HepG2 (cell line): ENCODE measurements around the gene PIGN. TPM values are rescaled to one million over a fixed set of nuclear protein-coding genes. Genes with fewer than 3 reads are reported as not detected.
A peak's percentile ranks its signal among the peaks of the same experiment; 100 is the strongest.

Experiments
- ATAC-seq: fragments of 200-7000 bp; cut with Tn5 transposase; 3 replicates; pipeline ENCODE4 v1.9.1; 2020; ENCODE audit warnings: mild to moderate bottlenecking, moderate library complexity
- BruUV-seq: library from RNA; stranded (reverse); fragments of 400-500 nt; replicated peaks from 2 replicates; lab custom pipeline; 2021; lab: Mats Ljungman, UMichigan
- CTCF ChIA-PET: fragments of 300-600 bp; formaldehyde crosslinking; extraction: SDS; loops from one replicate; lab custom pipeline; 2021; ENCODE audit warnings: low total read pairs, inconsistent platforms, low intra/inter-chr PET ratio; lab: Yijun Ruan, JAX
- POLR2A ChIA-PET: fragments of 350-600 bp; sonication (Branson Sonifier 250); formaldehyde crosslinking; loops from one replicate; lab custom pipeline; 2020; ENCODE audit warnings: antibody characterized with exemption, inconsistent platforms; lab: Yijun Ruan, JAX
- DNase-seq: peaks from one replicate; pipeline ENCODE4 v3.0.0-alpha.2; 2015; ENCODE audit warnings: low spot score
- FAIRE-seq: peaks from 3 replicates; lab custom pipeline; 2011; peaks lifted over from hg19 to GRCh38; lab: Jason Lieb, UNC
- H2AFZ ChIP-seq: one replicate; pipeline ENCODE4 v1.6.1; 2011; ENCODE audit warnings: low read length, inconsistent platforms
- H3K27ac ChIP-seq: fragments of 300-600 bp; 3 replicates; pipeline ENCODE4 v1.8.0; 2011; ENCODE audit warnings: mixed run types, mild to moderate bottlenecking, mixed read lengths, low read length, inconsistent platforms; ENCODE audit not compliant: insufficient read depth; ENCODE audit errors: extremely low read length
- H3K27me3 ChIP-seq, 2 experiments: fragments of 200-600 bp in 1 of 2; 2 replicates in 1 of 2; 3 replicates in 1 of 2; pipeline versions ENCODE4 v1.6.0 to v1.8.0; 2011; ENCODE audit warnings: low read length in 2 of 2, mild to moderate bottlenecking in 2 of 2, moderate library complexity in 2 of 2, inconsistent platforms in 1 of 2; ENCODE audit not compliant: insufficient read depth in 2 of 2, control insufficient read depth in 1 of 2
- H3K36me3 ChIP-seq, 2 experiments: fragments of 200-600 bp in 1 of 2; replicated peaks in 1 of 2; 2 replicates in 1 of 2; 3 replicates in 1 of 2; pipeline versions ENCODE4 v1.5.1 to v1.8.0; 2011; ENCODE audit warnings: low read length in 2 of 2, inconsistent platforms in 1 of 2; ENCODE audit not compliant: insufficient read depth in 2 of 2, control insufficient read depth in 1 of 2
- H3K4me1 ChIP-seq: 2 replicates; pipeline ENCODE4 v1.5.1; 2012; ENCODE audit warnings: low read length, inconsistent platforms; ENCODE audit not compliant: insufficient read depth
- H3K4me2 ChIP-seq: 2 replicates; pipeline ENCODE4 v1.6.0; 2011; ENCODE audit warnings: low read depth, low read length, inconsistent platforms
- H3K4me3 ChIP-seq, 3 experiments: fragments of 200-600 bp in 1 of 3; sonication (generic), shearing (Covaris generic) in 1 of 3; replicated peaks in 1 of 3; 2 replicates each; pipeline ENCODE4 v1.5.1; 2011 to 2016; ENCODE audit warnings: low read length in 3 of 3, inconsistent platforms in 2 of 3, low read depth in 2 of 3, mild to moderate bottlenecking in 2 of 3, control low read depth in 1 of 3, mixed read lengths in 1 of 3; ENCODE audit not compliant: insufficient read depth in 1 of 3
- H3K79me2 ChIP-seq: one replicate; pipeline ENCODE4 v1.6.1; 2011; ENCODE audit warnings: low read length, inconsistent platforms; ENCODE audit not compliant: insufficient read depth
- H3K9ac ChIP-seq: 2 replicates; pipeline ENCODE4 v1.6.0; 2011; ENCODE audit warnings: mild to moderate bottlenecking, low read depth, low read length, inconsistent platforms; ENCODE audit not compliant: insufficient read depth
- H3K9me3 ChIP-seq: 2 replicates; pipeline ENCODE4 v1.5.1; 2012; ENCODE audit warnings: mild to moderate bottlenecking, low read length
- H4K20me1 ChIP-seq: 2 replicates; pipeline ENCODE4 v1.6.0; 2011; ENCODE audit warnings: inconsistent platforms, mild to moderate bottlenecking, low read length, moderate library complexity; ENCODE audit not compliant: insufficient read depth
- CSRNP1 ChIP-seq: sonication (generic); formaldehyde crosslinking; IDR thresholded peaks from 2 replicates; pipeline ENCODE4 v1.8.1; 2023; ENCODE audit warnings: mild to moderate bottlenecking, missing genetic modification reagents
- FOXP1 ChIP-seq, 2 experiments: fragments of 450-650 bp in 1 of 2; IDR thresholded peaks; 2 replicates each; pipeline ENCODE4 v1.6.1; 2017 to 2018; ENCODE audit warnings: antibody characterized with exemption in 1 of 2
- MAFK ChIP-seq, 2 experiments: IDR thresholded peaks in 1 of 2; conservative IDR thresholded peaks in 1 of 2; 2 replicates each; pipeline ENCODE4 v1.6.1; 2011; ENCODE audit warnings: improper control_type of control experiment in 2 of 2, low read length in 2 of 2
- RFX5 ChIP-seq: IDR thresholded peaks from 2 replicates; pipeline ENCODE4 v1.6.1; 2011; ENCODE audit warnings: low read depth, low read length, improper control_type of control experiment
- SKI ChIP-seq: fragments of 450-650 bp; IDR thresholded peaks from one replicate; pipeline ENCODE4 v1.6.1; 2018; ENCODE audit warnings: mild to moderate bottlenecking; ENCODE audit not compliant: partially characterized antibody
- THAP9 ChIP-seq: sonication (generic); formaldehyde crosslinking; IDR thresholded peaks from 2 replicates; pipeline ENCODE4; 2020; ENCODE audit warnings: missing genetic modification reagents, mild to moderate bottlenecking, borderline replicate concordance
- ZNF326 ChIP-seq: sonication (generic); formaldehyde crosslinking; IDR thresholded peaks from 2 replicates; pipeline ENCODE4 v1.4.0; 2020; ENCODE audit warnings: missing genetic modification reagents, borderline replicate concordance
- ZNF503 ChIP-seq: sonication (generic); formaldehyde crosslinking; IDR thresholded peaks from 2 replicates; pipeline ENCODE4 v1.4.0; 2020; ENCODE audit warnings: missing genetic modification reagents
- WGBS: methylation state at CpG from one replicate; pipeline ENCODE4 v1.1.6; 2017; ENCODE audit warnings: low lambda C conversion rate; 5-methylcytosine and 5-hydroxymethylcytosine counted together
- in situ Hi-C: cut with HindIII; loops from 2 replicates; pipeline ENCODE4 v1.10.0; 2017; ENCODE audit warnings: low pct_unique_long_range_greater_than_20kb; ENCODE audit not compliant: extremely low pct_ligation_motif_present
- intact Hi-C: fragments of 100-400 bp; cut with micrococcal nuclease; formaldehyde crosslinking; loops from one replicate; pipeline ENCODE4 v1.10.0; 2022; ENCODE audit not compliant: unreplicated experiment
- polyA plus RNA-seq, 8 experiments: library from polyadenylated mRNA; depleted of rRNA in 3 of 8; stranded (reverse) in 7 of 8; unstranded in 1 of 8; fragments of >200 nt; fragmentation: Illumina TruSeq in 4 of 8; extraction: Trizol in 4 of 8; gene quantifications; 2 replicates each; pipeline versions ENCODE4 v1.2.1 to v1.2.3, GENCODE V29; 2011 to 2016; ENCODE audit warnings: low read depth in 4 of 8, missing spikeins in 1 of 8, mixed read lengths in 1 of 8; ENCODE audit not compliant: insufficient read depth in 1 of 8
- total RNA-seq, 5 experiments: library from RNA; depleted of rRNA; stranded (reverse); fragments of >200 nt; fragmentation: Illumina TruSeq; extraction: Trizol; gene quantifications; 2 replicates each; pipeline ENCODE4 v1.2.3, GENCODE V29; 2016; ENCODE audit warnings: low read depth in 1 of 5

PIGN gene
- total and polyA plus RNA-seq, 2 of the 13 experiments (the other 11 are each of a cell fraction or from before 2014, with no cell fraction given), result 15.5 to 33.6 TPM

- TF ChIP-seq ZNF503 (CRISPR knock-in tag), result no peak
- TF ChIP-seq ZNF326 (CRISPR knock-in tag), result no peak
- TF ChIP-seq THAP9, result no peak
- no peak for TF ChIP-seq SKI
- no peak for TF ChIP-seq FOXP1 (IDR thresholded peaks at IDR 0.05)
- no peak for TF ChIP-seq FOXP1 (CRISPR knock-in tag; IDR thresholded peaks at IDR 0.05)
- no peak for TF ChIP-seq CSRNP1 (CRISPR knock-in tag)
Measured at GRCh38 chr18:62164310-62164709, 22.5 kb downstream of the PIGN start (continued).

- BruUV-seq, result no TSS peak
- H3K79me2 ChIP-seq, result no peaks in the 10 kb centered on the region
- H3K4me2 ChIP-seq, result no peak overlapping the region
- no peak overlapping the region for H2AFZ ChIP-seq
- WGBS, result 95% methylated on average over 1 of the region's 1 CpG
- H3K4me1 ChIP-seq, result no peaks in the 10 kb centered on the region
- FAIRE-seq (no peak), ATAC-seq (no peak), DNase-seq (no peak)
- no peaks in the 10 kb centered on the region for H3K9me3 ChIP-seq
- H4K20me1 ChIP-seq, result no peaks in the 10 kb centered on the region
- H3K9ac ChIP-seq, result no peak overlapping the region
- POLR2A ChIA-PET, result no interaction called here
- no peaks in the 10 kb centered on the region for H3K27me3 ChIP-seq
- intact Hi-C loops, result no loop called here
- TF ChIP-seq MAFK (conservative IDR thresholded peaks at IDR 0.05 in 1 of 2, IDR thresholded peaks at IDR 0.05 in 1 of 2; ENCODE audit: low read length in 2 of 2), result peak in 1 of 2 experiments; percentile 34; a peak in 1 of 4 replicates
- no peak for TF ChIP-seq RFX5
- TF ChIP-seq, all 625 proteins: peak for 1
- peaks cover 3 to 17% of the 10 kb centered on the region in 2 experiments; a peak in 4 of 5 replicates for H3K36me3 ChIP-seq
- no peak overlapping the region for H3K4me3 ChIP-seq
- in situ Hi-C loops, result no loop called here
- no peak overlapping the region for H3K27ac ChIP-seq
- CTCF ChIA-PET, result no interaction called here
Measured at GRCh38 chr18:62157843-62158242, 29.0 kb downstream of the PIGN start.
